DMS 273 (cell line): Measurements from ENCODE around the gene RPS15.

Source experiments
- DNase-seq: peaks from one replicate; lab custom pipeline; 2025; ENCODE audit not compliant: unreplicated experiment; lab: John Stamatoyannopoulos, UW

RPS15 gene

DNA sequence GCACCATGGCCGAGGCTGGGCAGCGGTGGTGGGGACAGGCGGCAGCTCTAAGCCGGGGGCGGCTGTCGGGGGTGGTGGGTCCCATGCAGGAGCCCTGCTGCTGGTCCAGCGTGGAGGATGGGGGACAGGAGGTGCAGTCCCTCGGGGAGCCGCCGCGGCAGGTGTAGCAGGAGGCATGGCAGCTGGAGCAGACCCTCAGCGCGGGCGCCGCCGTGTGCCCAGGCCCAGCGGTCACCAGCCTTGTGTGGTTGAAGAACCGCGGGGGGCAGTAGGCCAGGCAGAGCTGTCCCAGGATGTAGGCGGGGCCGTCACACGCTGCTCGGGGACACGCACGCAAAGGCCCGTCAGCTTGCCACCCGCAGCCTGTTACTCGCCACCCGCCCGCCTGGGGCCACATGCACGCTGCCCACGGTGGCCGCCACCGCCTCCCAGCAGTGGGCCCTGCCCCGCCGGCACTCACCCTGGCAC lies 43.7 kb downstream of the RPS15 start:
- no peak for DNase-seq

DNA sequence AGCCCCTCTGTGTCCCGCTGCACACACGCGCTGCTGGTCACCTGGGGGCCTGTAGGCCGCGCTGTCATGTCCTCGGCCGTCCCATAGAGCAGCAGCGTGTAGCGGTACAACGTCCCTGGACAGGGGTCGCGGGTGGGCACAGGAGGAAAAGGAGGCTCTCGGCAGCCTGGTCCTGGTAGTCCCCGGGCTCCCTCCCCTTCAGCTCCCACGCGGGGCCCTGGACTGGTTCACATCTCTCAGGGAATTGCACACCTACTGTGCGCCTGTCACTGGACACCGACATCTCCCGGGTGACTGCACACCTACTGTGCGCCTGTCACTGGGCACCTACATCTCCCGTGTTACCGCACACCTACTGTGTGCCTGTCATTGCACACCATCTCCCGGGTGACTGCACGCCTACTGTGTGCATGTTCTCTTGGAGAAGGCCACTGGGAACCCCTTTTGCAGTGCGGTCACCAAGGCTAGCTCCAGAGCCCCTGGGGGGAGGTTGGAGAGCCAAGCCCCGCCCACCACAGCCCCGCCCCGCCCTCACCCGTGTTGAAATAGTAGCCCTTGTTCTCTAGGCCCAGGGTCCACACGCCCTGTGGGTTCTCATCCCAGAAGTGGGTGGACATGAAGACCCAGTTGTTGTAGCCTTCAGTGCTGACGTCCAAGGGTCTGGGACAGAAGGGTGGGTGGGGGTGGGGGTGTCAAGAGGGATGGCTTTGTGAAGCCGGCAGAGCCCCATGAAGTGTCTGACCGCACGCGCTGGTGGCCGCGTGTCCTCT lies 44.4 kb downstream of the RPS15 start:
- DNase-seq: no peak

DNA sequence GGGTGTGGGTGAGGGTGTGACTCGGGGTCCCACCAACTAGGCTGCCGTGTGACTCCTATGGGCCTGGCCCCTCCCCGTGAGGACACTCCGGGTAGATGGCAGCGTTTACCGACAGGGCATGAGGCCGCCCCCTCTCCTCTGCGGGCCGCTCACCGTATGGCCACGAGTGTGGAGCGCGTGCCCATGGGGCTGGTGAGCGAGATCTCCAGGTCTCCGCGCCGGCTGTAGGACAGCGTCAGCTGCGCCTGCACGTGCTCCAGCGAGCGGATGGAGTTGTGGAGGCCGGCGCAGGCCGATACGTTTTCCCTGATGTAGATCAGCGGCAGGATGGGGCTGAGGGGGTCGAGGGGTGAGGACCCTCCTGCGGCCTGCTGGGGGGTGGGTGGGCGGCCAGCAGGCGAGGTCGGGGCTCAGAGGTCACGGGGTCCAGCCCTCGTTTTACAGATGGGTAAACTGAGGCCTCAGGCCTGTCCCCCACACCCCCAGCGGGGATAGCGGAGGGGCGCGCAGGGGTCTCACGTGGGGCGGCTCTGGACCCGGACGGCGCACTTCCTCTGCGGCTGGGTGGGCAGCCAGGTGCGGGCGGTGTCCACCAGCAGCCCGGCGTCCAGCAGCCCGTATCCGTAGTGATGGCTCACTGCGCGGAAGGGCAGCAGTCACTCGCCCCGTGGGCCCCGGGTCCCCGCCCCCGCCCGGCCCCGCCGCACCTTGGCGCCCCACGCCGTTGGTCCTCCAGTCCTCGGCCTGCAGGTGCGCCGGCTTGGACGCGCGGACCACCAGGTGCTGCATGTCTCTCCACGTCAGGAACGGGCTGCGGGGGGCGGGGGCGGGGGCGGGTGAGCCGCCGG lies 45.2 kb downstream of the RPS15 start:
- DNase-seq: no peak

DNA sequence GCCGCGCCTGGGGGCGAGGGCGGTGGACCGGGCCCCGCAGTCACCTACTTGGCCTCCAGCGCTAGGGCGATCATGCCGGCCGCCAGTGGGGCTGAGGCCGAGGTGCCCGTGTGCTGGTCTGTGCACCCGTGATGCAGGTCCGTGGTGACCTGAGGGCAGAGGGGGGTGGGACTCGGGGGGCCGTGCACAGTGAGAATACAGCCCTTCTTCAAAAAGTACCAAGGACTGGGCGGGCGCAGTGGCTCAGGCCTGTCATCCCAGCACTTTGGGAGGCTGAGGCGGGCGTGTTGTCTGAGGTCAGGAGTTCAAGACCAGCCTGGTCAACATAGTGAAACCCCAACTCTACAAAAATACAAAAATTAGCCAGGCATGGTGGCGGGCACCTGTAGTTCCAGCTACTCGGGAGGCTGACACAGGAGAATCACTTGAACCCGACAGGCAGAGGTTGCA lies 45.8 kb downstream of the RPS15 start:
- DNase-seq: no peak

GRCh38 chr19:1486720-1487575 lies 48.8 kb downstream of the RPS15 start:
- DNase-seq: no peak

DNA sequence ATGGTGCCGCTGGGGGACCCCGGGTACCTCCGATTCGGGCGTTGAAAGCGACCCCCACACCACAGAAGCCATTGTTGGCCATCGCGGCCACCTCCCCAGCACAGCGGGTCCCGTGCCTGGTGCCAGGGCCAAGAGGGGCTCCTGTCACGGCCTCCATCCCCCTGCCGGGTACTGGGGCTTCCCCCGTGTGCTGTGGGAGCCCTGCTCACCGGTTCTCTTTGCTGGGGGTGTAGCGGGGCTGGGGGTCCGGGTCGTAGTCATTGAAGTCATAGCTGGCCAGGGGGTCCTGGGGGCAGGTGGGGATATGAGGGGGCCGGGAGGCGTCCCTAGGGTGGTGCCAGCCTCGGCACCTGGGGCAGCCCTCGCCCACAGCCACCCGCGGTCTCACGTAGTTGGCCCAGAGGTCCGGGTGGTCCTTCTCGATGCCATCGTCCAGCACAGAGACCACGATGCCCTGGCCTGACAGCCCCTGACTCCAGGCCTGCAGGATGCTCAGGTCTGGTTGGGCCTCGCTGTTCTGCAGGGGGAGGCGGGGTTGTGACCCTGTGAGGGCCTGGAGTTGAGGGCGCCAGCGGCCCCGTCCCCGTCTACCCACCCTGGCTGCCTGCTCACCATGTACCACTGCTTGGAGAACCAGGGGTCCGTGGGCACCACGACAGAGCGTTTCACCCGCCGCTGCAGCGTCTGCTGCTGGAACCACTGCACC lies 49.5 kb downstream of the RPS15 start:
- no peak for DNase-seq

- no peak for DNase-seq
These were observed 50.0 kb downstream of the RPS15 start for GRCh38 chr19:1488282-1488601.

DNA sequence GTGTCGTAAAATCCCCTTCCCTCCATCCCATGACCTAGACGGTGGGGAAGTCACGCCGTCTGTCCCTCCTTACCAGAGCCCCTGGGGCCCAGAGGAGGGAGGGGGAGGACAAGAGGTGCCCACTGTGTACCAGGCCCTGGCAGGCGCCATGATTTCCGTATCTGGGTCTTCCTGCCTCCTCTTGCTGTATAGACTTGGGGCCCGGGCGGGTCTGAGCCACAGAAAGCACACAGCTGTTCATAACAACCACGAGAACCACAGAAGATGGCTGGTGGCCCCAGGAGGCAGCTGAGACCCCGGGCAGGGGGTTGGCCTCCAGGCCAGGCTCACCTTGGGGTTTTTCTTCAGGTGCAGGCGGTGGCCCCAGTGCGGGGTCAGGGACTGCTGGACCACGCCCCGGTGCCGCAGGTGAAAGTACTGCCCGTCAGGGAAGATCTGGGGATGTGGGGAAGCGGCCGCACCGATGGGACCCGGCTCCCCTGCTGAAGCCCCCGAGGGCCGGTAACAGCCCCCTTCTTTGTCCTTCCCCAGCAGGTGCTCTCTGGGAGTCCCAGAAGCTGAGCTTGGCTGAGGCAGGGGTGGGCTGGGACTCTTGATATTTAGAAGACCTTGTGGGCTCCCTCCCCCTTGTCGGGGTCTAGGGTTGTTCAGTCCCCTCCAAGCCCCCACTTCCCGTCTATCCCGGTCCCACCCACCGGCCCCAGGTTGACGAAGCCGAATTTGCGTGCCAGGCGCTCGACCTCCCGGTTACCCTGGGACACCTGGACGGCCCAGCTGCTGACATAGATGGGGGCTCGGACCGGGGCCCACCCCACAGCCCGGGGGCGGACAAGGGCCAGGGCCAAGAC lies 51.5 kb downstream of the RPS15 start:
- no peak for DNase-seq
